Measurements from ENCODE around the gene ISCA2. TPM values are rescaled to one million over a fixed set of nuclear protein-coding genes. Genes with fewer than 3 reads are reported as not detected.

The ISCA2 gene
- total and polyA plus RNA-seq, 4 experiments from 2014 or later: 31.3 to 83.1 (median 47.4) TPM

- H3K9me3 Mint-ChIP-seq: no peaks in the 10 kb centered on the region
- POLR2A ChIA-PET (ENCODE audit: partially characterized antibody): no interaction called here
- CTCF ChIA-PET (ENCODE audit: partially characterized antibody): no interaction called here
- no peaks in the 10 kb centered on the region for H3K36me3 Mint-ChIP-seq
- Histone ChIP-seq H3K4me1 (ENCODE audit: insufficient read depth, low read length) (no peaks in the 10 kb centered on the region), H3K4me3 (ENCODE audit: low read length in 2 of 2) (no peak overlapping the region), H3K27me3 (ENCODE audit: insufficient read depth, low read length) (no peaks in the 10 kb centered on the region), H3K9me3 (ENCODE audit: control insufficient read depth in 1 of 2, low read length in 2 of 2) (no peaks in the 10 kb centered on the region), H3K27ac (ENCODE audit: low read depth, low read length) (no peak overlapping the region), H3K36me3 (ENCODE audit: insufficient read depth, low read length) (no peaks in the 10 kb centered on the region)
- peaks cover 0 to 2% of the 10 kb centered on the region in 2 donors for H3K27me3 Mint-ChIP-seq
- H3K4me1 Mint-ChIP-seq: no peaks in the 10 kb centered on the region
- no peak overlapping the region for H3K4me3 Mint-ChIP-seq
- DNase-seq: no peak
- no peak overlapping the region for H3K27ac Mint-ChIP-seq
- intact Hi-C loops (cut with micrococcal nuclease): no loop called here
Observed at GRCh38 chr14:74546416-74546815, 52.9 kb downstream of the ISCA2 start.

Other genes with a start within 250 kb of the ISCA2 start
- gene ABCD4, start 190.8 kb upstream of the ISCA2 start, total RNA-seq: 100 to 1,000 TPM in 1 of 2 experiments, 10 to 100 TPM in 1; 98.3 to 102 TPM
- 10 to 100 TPM; 24.8 to 27.9 TPM for gene ABCD4, start 190.8 kb upstream of the ISCA2 start, polyA plus RNA-seq
- not detected for gene VRTN, start 145.3 kb upstream of the ISCA2 start, total RNA-seq
- not detected for gene VRTN, start 145.3 kb upstream of the ISCA2 start, polyA plus RNA-seq
- not detected for gene SYNDIG1L, start 67.6 kb upstream of the ISCA2 start, total RNA-seq
- not detected for gene SYNDIG1L, start 67.6 kb upstream of the ISCA2 start, polyA plus RNA-seq
- gene NPC2, start 460 bp upstream of the ISCA2 start, total RNA-seq: 10 to 100 TPM; 50.9 to 54.2 TPM
- gene NPC2, start 460 bp upstream of the ISCA2 start, polyA plus RNA-seq: 10 to 100 TPM; 83.4 to 89.9 TPM
- under 1 TPM; 0.36 to 0.44 TPM for gene LTBP2, start 118.5 kb downstream of the ISCA2 start, total RNA-seq
- under 1 TPM; 0.11 to 0.36 TPM for gene LTBP2, start 118.5 kb downstream of the ISCA2 start, polyA plus RNA-seq
- 10 to 100 TPM; 44.4 to 46.1 TPM for gene AREL1, start 219.3 kb downstream of the ISCA2 start, total RNA-seq
- gene AREL1, start 219.3 kb downstream of the ISCA2 start, polyA plus RNA-seq: 10 to 100 TPM; 16.2 to 24.2 TPM
- 10 to 100 TPM; 57.5 to 57.9 TPM for gene FCF1, start 219.4 kb downstream of the ISCA2 start, total RNA-seq
- 10 to 100 TPM; 28.6 to 35.5 TPM for gene FCF1, start 219.4 kb downstream of the ISCA2 start, polyA plus RNA-seq